Neural cell (in vitro differentiated cells): ENCODE measurements around the gene ADGRL3.
"Not testable (repeated sequence)": the region's sequence is repeated elsewhere in the genome, so short reads cannot be mapped to it uniquely, and the experiment has no call there.

Experiments
- CTCF ChIP-seq: fragments of 450-650 bp; IDR thresholded peaks from 2 replicates; pipeline ENCODE4 v1.5.1; 2014; ENCODE audit warnings: antibody characterized with exemption, mild to moderate bottlenecking, moderate library complexity; ENCODE audit not compliant: poor library complexity, severe bottlenecking
- EP300 ChIP-seq: fragments of 450-650 bp; conservative IDR thresholded peaks from 2 replicates; pipeline ENCODE4 v1.6.1; 2014; ENCODE audit warnings: antibody characterized with exemption, mild to moderate bottlenecking, moderate library complexity; ENCODE audit not compliant: poor library complexity, severe bottlenecking
- EZH2 ChIP-seq: fragments of 200-600, 300-800 bp; shearing (Covaris generic), sonication (generic); IDR thresholded peaks from 2 replicates; pipeline ENCODE4 v1.6.1; 2014; ENCODE audit warnings: antibody characterized with exemption, low read length, borderline replicate concordance, mild to moderate bottlenecking; ENCODE audit not compliant: insufficient read depth, poor library complexity, severe bottlenecking
- MXI1 ChIP-seq: fragments of 450-650 bp; conservative IDR thresholded peaks from 2 replicates; pipeline ENCODE4 v1.6.1; 2014; ENCODE audit warnings: antibody characterized with exemption, mild to moderate bottlenecking; ENCODE audit not compliant: poor library complexity, severe bottlenecking
- POLR2AphosphoS5 ChIP-seq: IDR thresholded peaks from 2 replicates; pipeline ENCODE4 v1.6.1; 2012
- RAD21 ChIP-seq: fragments of 450-650 bp; conservative IDR thresholded peaks from 2 replicates; pipeline ENCODE4 v1.6.1; 2014; ENCODE audit warnings: antibody characterized with exemption, mild to moderate bottlenecking, moderate library complexity
- REST ChIP-seq: IDR thresholded peaks from 2 replicates; pipeline ENCODE4 v1.6.1; 2012; ENCODE audit warnings: borderline replicate concordance
- SMC3 ChIP-seq: fragments of 450-650 bp; conservative IDR thresholded peaks from 2 replicates; pipeline ENCODE4 v1.6.1; 2014; ENCODE audit warnings: antibody characterized with exemption, mild to moderate bottlenecking, moderate library complexity; ENCODE audit not compliant: poor library complexity
- TAF1 ChIP-seq: IDR thresholded peaks from 2 replicates; pipeline ENCODE4 v1.6.1; 2012; ENCODE audit warnings: low read depth

- not testable (repeated sequence) for TF ChIP-seq CTCF, EP300, POLR2AphosphoS5, SMC3, EZH2, MXI1, RAD21, REST, TAF1
Observed at GRCh38 chr4:61759885-61760284, 559.8 kb downstream of the ADGRL3 start.
